ENCODE measurements around the gene NELL2. TPM values are rescaled to one million over a fixed set of nuclear protein-coding genes. Genes with fewer than 3 reads are reported as not detected.
A peak's percentile ranks its signal among the peaks of the same experiment; 100 is the strongest.
"Not testable (repeated sequence)": the region's sequence is repeated elsewhere in the genome, so short reads cannot be mapped to it uniquely, and the experiment has no call there.

Gene NELL2
- total RNA-seq, 1 donor from 2014 or later: not detected

DNA sequence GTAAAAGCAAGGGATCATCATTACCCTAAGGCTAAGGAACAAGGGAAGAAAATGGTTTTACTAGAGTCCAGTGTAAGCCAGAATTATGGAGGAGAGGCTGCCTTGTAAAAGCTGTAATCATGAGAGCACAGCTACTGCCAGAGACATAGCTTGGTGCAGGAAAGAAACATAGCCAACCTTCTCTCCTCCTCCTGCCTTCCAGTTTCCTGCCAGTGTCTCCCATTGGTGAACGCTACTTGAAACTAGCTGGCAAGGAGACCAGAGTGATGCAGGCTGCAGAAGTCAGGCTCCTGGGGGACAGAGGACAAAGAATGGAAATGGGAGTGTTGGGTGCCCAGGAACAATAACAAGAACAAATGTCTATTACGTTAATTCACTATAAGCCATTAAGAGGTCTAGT lies 158.5 kb downstream of the NELL2 start:
- no peak for ATAC-seq

DNA sequence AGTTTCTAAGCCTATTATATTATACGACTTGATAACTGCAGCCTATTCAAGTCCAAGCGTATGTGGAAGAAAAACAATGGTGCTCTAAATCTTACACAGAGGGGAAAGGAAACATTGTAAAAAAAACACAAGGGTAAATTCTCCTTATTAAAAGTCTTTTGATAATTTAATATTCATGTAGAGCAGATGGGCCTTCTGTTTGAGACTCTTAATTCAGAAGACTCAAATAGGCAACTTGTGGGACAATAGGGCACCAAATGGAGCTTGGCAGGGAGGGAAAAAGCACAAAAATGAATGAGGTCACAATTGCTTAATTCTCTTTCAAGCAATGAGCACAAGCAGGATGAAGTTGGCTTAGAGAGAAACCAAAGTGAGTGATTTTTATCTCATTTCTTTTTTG lies 159.4 kb downstream of the NELL2 start:
- intact Hi-C loops (cut with DNase I): no loop called here
- no peak for ATAC-seq
- no peak for DNase-seq (ENCODE audit: missing footprints)

More for the DNA sequence above, 158.5 kb downstream of the NELL2 start:
- DNase-seq (ENCODE audit: missing footprints): no peak
- intact Hi-C loops (cut with DNase I): no loop called here

DNA sequence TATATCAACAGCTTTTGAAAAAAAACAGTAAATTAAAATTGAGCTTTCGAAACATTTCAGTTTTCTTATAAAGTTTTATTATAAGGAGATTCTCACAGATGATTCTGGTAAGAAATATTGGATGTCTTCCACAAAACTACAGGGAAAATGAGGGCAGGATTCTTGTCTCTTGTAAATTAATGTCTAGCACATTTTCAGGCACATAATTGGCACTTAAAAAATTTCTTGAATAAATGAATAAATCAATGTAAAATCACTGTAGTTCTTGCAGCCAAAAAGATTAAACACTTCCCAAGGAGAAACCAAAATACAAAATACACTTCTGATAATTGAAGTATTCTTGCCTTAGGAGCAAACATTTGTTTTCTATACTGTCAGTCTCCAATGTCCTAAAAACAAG lies 164.4 kb downstream of the NELL2 start:
- ATAC-seq (no peak), DNase-seq (ENCODE audit: missing footprints) (no peak)
- intact Hi-C loops (cut with DNase I): no loop called here

DNA sequence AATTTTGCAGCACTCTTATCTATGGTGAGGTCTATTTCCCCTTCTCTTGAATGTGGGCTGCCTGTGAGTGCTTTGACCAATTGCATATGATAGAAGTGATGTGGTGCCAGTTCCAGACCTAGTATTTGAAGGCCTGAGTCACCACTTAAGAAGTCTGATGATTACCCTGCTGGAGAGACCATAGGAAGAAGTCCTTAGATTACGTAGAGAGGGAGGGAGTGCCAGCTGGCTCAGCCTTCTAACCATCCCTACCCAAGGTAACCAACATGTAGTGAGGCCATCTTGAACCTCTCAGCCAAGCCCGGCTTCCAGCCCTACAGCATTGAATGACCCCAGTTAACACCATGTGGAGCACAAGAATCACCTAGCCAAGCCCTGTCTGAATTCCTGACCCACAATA lies 166.9 kb downstream of the NELL2 start:
- ATAC-seq (no peak), DNase-seq (ENCODE audit: missing footprints) (peak; percentile 47)
- intact Hi-C loops (cut with DNase I): no loop called here

DNA sequence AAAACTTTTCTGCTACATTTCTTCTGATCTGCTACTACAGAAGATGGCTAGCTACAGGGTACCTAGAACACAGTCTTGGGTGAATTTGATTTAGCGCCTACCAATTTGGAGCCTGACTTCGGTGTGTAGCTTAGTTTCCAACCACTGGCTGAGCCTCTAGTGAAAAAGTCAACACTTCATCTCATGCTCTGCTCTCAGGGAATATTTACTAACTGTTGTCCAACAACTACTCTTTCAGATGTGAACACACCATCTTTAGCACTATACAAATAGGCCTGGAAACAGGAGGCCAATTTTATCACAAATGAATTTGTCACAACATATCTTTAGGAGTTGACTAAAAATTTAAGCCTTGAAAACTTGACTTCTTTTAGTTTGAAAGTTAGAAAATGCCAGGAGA lies 167.9 kb downstream of the NELL2 start:
- intact Hi-C loops (cut with DNase I): no loop called here
- no peak for DNase-seq (ENCODE audit: missing footprints)
- ATAC-seq: no peak

DNA sequence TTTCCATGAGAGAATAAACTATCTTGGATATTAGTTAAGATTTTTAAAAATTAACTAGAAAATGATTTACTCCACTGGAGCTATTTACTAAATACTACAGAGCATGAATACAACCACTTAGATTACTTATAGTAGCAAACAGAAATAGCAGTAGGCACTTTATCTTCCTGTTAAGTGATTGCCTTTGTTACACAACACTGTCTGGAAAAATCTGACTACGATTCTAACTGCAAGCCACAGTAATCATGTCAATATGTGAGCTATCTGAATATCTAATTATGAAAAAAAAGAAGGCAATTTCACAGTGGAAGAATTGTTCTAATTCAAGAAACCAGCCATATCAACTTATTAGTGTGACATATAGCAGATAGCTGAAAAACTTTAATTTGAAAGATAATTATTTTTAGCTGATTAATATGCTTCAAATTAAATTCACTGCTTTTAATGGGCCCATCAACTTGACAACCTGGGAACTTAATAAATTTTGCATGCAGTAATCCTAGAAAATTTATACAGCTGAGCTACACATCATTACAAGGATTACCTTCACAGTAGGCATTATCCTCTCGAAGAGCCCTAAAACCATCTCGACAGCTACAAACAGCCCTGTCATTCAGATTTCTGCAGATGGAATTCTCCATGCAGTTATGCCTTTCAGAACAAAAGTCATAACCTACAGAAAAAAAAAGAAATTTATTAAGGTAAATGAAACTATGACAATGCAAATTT lies 172.8 kb downstream of the NELL2 start:
- DNase-seq (ENCODE audit: missing footprints) (no peak), ATAC-seq (no peak)
- intact Hi-C loops (cut with DNase I): no loop called here

DNA sequence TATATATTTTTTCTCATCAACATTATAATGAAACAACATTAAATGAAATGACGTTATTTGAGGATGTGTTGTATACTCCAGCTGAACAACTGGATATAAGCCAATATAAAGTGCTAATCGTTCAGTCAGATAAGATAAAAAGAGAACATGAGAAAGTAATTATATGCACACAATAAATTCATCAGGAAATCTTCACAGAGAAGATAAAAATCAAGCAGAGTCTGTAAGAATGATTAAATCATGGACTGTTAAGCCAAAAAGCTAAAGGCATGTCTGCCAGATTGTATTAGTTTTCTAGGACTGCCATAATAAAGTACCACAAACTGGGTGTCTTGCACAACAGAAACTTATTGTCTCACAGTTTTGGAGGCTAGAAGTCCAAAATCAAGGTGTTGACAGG lies 178.6 kb downstream of the NELL2 start:
- no peak for DNase-seq (ENCODE audit: missing footprints)
- intact Hi-C loops (cut with DNase I): no loop called here
- no peak for ATAC-seq

DNA sequence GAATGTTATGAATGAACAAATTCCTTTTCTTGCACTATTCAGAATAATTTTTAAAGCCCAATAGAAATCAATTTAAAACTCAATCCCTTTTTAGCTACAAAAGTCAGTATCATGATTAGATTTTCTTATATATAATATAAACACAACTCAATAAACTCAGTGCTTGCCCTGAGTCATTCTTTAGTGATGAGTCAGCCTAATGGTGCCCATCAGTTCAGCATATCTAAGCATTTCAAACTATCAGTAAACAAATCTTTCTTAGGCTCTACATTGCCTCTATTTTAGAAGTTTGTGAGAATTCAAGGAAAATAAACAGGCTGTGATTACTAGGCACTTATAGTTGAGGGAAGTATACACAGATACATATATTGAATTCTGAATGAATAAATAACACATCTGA lies 179.6 kb downstream of the NELL2 start:
- DNase-seq (ENCODE audit: missing footprints) (no peak), ATAC-seq (no peak)
- intact Hi-C loops (cut with DNase I): no loop called here

DNA sequence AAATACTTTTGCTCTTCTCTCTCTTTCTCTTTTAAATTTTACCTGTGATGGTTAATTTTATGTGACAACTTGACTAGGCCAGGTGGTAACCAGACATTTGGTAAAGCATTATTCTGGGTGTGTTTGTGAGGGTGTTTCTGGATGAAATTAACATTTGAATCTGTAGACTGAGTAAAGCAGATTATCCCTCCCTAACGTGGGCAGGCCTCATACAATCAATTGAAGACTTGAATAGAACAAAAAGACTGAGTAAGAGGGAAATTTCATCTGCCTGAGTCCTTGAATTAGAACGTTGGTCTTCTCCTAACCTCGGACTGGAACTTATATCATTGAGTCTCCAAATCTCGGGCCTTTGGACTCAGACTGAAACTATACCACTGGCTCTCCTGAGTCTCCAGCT lies 182.1 kb downstream of the NELL2 start:
- ATAC-seq: no peak
- intact Hi-C loops (cut with DNase I): no loop called here
- no peak for DNase-seq (ENCODE audit: missing footprints)

DNA sequence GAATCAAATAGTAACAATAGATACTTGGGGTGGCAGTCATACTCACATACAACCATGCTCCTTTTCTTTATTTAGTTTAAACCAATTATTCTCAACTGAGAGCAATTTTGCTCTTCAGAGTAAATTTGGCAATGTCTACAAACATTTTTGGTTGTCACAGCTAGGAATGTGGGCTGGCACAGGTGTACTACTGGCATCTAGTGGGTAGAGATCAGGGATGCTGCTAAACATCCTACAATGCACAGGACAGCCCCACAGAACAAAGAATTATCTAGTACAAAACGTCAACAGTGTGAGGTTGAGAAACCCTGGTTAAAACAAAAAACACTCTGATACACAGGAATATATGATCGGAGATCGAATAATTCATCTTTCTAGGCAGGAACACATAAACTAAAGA lies 186.5 kb downstream of the NELL2 start:
- DNase-seq (ENCODE audit: missing footprints) (no peak), ATAC-seq (no peak)
- intact Hi-C loops (cut with DNase I): no loop called here

DNA sequence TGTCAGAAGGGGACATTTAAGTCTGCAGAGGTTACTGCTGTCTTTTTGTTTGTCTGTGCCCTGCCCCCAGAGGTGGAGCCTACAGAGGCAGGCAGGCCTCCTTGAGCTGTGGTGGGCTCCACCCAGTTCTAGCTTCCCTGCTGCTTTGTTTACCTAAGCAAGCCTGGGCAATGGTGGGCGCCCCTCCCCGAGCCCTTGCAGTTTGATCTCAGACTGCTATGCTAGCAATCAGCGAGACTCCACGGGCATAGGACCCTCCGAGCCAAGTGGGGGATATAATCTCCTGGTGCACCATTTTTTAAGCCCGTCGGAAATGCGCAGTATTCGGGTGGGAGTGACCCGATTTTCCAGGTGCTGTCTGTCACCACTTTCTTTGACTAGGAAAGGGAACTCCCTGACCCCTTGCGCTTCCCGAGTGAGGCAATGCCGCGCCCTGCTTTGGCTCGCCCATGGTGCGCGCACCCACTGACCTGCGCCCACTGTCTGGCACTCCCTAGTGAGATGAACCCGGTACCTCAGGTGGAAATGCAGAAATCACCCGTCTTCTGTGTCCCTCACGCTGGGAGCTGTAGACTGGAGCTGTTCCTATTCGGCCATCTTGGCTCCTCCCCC lies 189.2 kb downstream of the NELL2 start:
- DNase-seq (ENCODE audit: missing footprints); intact Hi-C loops (cut with DNase I); ATAC-seq: not testable (repeated sequence)

DNA sequence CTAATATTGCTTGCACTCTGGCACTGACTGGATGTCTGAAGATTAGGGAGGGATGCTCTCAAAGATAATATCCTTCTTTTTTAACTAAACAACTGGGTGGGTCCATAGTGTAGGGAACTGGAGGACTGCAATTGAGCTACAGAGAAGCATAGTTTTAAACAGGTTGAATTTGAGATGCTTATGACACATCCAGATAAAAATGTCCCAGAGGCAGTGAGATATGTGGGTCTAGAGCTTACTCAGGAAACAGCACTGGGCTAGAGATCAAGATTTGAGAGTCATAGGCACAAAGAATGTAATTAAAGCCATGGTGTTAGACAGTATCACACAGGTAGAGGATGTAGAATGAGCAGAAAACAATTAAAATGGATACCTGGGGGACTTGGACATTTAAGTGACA lies 198.4 kb downstream of the NELL2 start:
- intact Hi-C loops (cut with DNase I): no loop called here
- ATAC-seq (no peak), DNase-seq (ENCODE audit: missing footprints) (no peak)

DNA sequence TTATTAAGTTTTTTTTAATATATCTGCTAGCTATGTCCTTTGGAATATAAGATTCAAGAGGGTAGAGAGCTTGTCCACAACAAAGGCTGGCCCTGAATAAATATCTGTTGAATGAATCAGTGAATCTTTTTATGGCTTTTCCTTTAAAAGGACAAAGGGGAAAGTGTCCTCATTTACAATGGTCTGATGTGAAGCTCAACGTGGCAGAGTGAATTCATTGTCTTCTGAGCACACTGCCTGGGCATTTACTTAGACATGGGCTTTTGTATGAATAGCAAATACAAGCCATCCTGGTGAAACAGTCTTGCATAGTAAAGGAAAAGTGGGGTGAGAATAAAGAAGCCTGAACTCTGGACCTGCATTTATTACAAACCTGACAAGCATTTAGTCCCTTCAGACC lies 201.2 kb downstream of the NELL2 start:
- ATAC-seq (no peak), DNase-seq (ENCODE audit: missing footprints) (no peak)
- intact Hi-C loops (cut with DNase I): no loop called here

DNA sequence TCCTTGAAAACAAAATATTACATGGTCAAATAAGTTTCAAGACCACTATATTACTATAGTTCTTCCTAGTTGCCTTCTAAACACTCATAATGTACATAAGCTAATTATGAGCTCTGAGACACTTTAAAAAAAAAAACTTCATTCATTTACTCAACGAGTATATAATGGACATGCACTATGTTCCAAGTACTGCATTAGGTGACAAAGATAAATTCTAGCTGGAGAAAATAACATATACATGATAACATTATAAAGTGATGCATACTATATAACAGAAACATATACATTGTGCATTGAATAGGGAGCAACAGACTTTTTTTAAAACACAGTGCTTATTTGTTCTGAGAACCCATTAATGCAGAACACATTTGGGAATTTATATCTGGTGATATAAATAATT lies 202.3 kb downstream of the NELL2 start:
- DNase-seq (ENCODE audit: missing footprints): no peak
- intact Hi-C loops (cut with DNase I): no loop called here

DNA sequence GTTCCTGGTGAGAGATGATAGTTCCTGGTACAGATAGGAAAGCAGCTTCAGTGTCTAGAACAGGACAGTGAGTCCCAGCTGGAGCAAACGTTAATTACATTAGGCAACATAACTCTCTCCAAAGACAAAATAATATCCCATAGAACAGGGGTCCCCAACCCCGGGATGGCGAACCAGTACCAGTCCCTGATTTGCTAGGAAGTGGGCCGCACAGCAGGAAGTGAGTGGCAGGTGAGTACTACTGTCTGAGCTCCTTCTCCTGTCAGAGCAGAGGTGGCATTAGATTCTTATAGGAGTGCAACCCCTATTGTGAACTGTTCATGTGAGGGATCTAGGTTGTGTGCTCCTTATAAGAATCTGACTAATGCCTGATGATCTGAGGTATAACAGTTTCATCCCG lies 204.1 kb downstream of the NELL2 start:
- intact Hi-C loops (cut with DNase I): no loop called here
- ATAC-seq: no peak

More for the DNA sequence above, 202.3 kb downstream of the NELL2 start:
- ATAC-seq: no peak

DNA sequence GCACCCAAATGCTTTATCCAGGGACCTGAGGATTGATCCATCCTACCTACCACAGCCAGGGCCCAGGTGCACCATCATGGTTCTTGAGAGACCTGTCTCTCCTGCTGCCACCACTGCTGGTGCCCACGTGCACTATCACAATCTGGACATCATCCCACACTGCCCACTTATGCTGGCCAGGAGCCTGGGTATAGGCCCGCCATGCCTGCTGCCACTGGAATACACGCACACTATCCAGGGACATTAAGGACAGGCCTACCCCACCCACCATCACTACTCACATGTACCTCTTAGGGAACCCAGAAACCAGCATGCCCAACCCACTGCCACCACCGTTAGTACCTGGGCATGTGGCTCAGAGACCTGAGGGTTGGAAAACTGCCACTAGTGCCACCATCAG lies 207.7 kb downstream of the NELL2 start:
- no peak for DNase-seq (ENCODE audit: missing footprints)
- intact Hi-C loops (cut with DNase I): no loop called here
- ATAC-seq: no peak

More for the DNA sequence above, 204.1 kb downstream of the NELL2 start:
- no peak for DNase-seq (ENCODE audit: missing footprints)

DNA sequence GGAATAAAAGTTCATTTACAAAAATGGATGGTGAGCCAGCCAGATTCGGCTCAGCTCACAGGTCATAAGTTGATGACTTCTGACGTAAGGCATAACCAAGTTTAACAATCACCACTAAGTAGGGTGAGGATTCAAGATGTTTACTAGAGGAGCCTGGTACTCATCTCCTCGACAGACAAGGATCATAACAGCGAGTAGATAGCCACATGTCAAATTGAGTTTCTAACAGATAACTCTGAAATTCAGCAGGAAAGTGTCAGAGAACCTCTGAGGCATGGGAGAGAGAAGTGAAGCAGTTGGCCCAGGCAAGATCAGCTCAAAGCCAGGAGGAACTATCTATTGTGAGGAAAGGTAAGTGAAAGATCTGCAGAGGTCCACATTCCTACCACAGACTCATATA lies 208.7 kb downstream of the NELL2 start:
- DNase-seq (ENCODE audit: missing footprints) (no peak), ATAC-seq (no peak)
- intact Hi-C loops (cut with DNase I): no loop called here

DNA sequence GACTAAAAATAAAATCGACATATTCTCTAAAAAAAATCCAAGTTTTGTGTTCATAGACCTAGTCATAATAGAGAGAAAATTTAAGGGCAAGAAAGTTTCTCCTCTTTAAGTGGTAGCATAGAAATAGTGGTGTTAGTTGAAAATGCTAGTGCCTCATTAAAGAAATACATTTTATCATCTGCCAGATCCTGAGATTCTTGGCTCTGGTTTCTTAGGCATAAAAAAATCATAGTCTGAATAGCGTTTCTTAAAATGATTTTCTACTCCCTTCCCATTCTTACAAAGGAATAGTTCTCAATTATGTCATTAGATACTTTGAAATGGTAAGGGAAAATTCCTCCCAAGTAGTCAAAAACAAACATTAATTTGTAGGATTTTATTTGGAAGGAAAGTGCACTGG lies 212.8 kb downstream of the NELL2 start:
- intact Hi-C loops (cut with DNase I): no loop called here
- no peak for ATAC-seq
- DNase-seq (ENCODE audit: missing footprints): no peak

DNA sequence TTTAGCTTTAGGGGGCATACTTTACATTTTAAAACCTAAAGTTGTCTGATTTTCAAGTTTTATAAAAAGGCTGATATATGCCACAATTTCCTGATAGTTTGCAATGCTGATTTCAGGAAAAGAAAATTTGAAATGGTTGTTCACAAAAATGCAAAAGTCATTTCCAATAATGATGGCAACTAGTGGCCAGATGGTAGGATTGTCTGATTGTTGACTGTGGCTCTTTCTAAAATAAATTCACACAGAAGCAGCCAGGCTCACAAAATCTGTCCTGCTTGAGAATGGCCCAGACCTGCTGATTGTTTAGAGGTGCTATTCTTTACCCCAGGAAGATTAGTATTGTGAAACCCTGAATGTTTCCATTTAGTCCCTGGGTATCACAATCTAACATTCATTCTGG lies 220.3 kb downstream of the NELL2 start:
- intact Hi-C loops (cut with DNase I): no loop called here
- no peak for ATAC-seq
- DNase-seq (ENCODE audit: missing footprints): no peak

DNA sequence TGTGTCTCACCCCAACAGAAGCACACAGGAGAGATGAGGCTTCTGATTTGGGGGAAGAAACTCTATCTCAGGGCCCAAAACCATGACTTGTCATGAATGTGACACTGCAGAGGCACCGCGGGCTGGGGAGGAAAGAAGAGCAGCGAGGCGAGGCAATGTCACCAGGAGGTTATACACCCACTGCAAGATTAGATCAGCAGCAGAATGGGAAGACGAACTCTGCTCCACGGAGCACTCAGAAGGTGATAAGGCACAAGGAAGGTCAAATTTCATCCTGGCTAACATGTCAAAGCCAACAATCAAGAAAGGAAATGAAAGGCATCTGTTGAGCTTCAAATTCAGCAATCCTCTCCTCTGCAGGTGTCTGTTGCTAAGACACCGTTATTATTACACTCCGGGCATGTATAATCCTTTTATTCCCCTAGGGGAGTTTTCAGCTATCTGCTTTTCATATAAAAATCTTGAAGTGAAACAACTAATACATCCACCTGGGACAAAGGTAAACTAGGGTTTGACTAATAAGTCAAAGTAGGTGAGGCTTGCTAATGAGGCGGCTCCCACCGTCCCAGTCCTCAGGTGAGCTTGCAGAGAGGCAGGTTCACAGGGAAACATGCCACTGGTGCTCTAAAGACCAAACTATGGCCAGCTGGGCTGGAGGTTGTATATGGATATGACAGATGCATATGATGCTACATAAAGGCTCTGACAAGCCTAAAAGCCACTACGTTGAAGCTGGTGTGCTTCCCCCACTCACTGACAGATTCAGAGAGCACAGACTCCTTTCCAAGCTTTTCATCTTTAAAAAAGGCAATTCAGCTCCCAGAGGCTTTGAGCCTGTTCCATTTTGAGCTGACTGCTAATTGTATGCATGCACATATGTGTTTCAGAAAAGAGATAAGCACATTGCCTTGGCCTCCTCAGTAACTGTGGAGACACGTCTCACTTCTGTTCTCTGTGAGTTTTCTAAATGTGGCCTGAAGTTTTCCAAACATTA lies 221.2 kb downstream of the NELL2 start:
- DNase-seq (ENCODE audit: missing footprints): no peak
- ATAC-seq: no peak
- intact Hi-C loops (cut with DNase I): no loop called here
